Tibial artery (tissue), 4 donors: ENCODE measurements around the gene MSGN1.

ENCODE experiments used
- DNase-seq, 2 donors: peaks; one replicate each; pipeline ENCODE4 v3.0.0-alpha.2; 2019
- H3K27ac ChIP-seq, 2 donors: fragments of 200-600 bp; sonication (generic) in 1 of 2; 1 replicate in 1 of 2; 2 replicates in 1 of 2; pipeline ENCODE4 v1.5.1; 2018 to 2019; ENCODE audit warnings: mild to moderate bottlenecking in 1 of 2
- H3K27me3 ChIP-seq, 2 donors: fragments of 200-600 bp; sonication (generic) in 1 of 2; one replicate each; pipeline versions ENCODE4 v1.5.1 to v1.6.0; 2016 to 2019
- H3K36me3 ChIP-seq, 3 donors: fragments of 200-600 bp; sonication (generic) in 2 of 3; one replicate each; pipeline ENCODE4 v1.5.1; 2016 to 2019; ENCODE audit warnings: mild to moderate bottlenecking in 2 of 3
- H3K4me1 ChIP-seq, 4 donors: fragments of 200-600 bp; sonication (generic) in 2 of 4; 1 replicate in 3 of 4; 2 replicates in 1 of 4; pipeline ENCODE4 v1.5.1; 2016 to 2019
- H3K4me3 ChIP-seq, 2 donors: fragments of 200-600 bp; sonication (generic) in 1 of 2; 1 replicate in 1 of 2; 2 replicates in 1 of 2; pipeline ENCODE4 v1.5.1; 2018 to 2019; ENCODE audit warnings: mild to moderate bottlenecking in 2 of 2
- H3K9me3 ChIP-seq, 3 donors: fragments of 200-600 bp; sonication (generic) in 1 of 3; one replicate each; pipeline ENCODE4 v1.5.1; 2016 to 2019
- CTCF ChIP-seq, 2 experiments: fragments of 200-600 bp in 1 of 2; fragments of 450-650 bp in 1 of 2; IDR thresholded peaks; one replicate each; pipeline ENCODE4 v1.5.1; 2017 to 2019; ENCODE audit warnings: antibody characterized with exemption in 2 of 2, mild to moderate bottlenecking in 1 of 2, moderate library complexity in 1 of 2
- intact Hi-C: fragments of 100-400 bp; cut with DNase I; formaldehyde crosslinking; loops from one replicate; pipeline ENCODE4 v1.15.0; 2023; ENCODE audit warnings: low total_unique reads

Gene MSGN1

GRCh38 chr2:17799301-17800120 lies 16.7 kb upstream of the MSGN1 start:
- Histone ChIP-seq H3K4me1 (no peaks in the 10 kb centered on the region), H3K9me3 (no peaks in the 10 kb centered on the region), H3K4me3 (no peak overlapping the region), H3K27me3 (peaks cover 0 to 2% of the 10 kb centered on the region in 2 donors), H3K36me3 (no peaks in the 10 kb centered on the region), H3K27ac (no peak overlapping the region)
- DNase-seq, result no peak
- TF ChIP-seq CTCF (IDR thresholded peaks at IDR 0.05), result no peak
- intact Hi-C loops, result no loop called here

DNA sequence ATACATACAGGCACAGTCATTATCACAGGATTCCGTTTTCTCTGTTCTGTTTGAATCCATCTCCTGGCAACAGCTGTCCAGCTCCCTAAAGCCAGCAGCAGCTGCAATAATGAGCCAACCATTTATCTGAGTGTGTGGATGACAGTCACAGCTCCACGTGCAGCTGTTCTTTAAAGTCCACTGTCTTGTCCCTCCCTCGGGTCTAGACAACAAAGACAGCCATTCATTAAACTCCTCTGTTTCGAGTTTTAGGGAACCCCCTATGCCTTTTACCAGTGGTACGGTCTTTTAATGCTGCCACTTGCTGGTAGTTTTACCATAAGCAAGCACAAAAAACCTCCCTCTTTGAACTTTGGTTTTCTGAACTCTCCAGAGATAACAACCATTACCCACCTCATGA lies 16.0 kb upstream of the MSGN1 start:
- TF ChIP-seq CTCF (IDR thresholded peaks at IDR 0.05), result no peak
- intact Hi-C loops, result no loop called here
- Histone ChIP-seq H3K27ac (no peak overlapping the region), H3K4me3 (no peak overlapping the region), H3K4me1 (no peaks in the 10 kb centered on the region), H3K36me3 (no peaks in the 10 kb centered on the region), H3K27me3 (peaks cover 0 to 2% of the 10 kb centered on the region in 2 donors), H3K9me3 (no peaks in the 10 kb centered on the region)
- no peak for DNase-seq

DNA sequence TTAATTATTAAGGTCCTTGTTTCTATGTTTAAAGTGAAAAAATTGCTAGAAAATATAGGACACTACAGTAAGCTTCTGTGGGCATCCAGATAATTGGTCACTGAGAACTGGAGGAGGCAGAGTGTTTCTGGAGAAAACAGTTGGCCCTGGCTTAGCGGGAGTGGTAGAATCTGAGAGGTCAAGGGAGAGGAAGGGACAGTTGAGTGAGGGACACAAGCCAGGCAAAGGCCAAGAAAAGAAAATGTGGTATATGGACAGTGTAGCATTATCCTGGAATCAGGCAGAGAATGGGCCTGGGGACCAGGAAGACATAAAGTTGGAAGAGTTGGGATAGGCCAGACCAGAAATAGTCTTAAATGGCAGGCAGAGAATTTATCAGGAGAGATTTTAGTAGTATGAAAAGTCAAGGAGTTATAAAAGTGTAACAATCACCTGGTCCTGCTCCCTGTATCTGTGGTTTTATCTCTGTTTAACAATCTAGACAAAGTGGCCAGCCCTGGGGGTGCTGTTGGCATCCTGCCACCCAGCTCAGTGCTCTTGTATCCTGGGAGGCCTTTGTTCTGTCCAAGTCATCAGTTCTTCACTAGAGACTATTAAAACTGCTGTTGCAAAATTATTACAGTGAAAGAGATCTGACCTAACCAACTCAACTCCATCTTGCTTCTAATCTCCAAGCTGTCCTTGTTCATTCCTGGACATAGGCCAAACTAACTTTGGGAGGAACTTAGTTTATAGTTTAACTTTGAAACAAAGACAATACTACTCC lies 15.4 kb upstream of the MSGN1 start:
- Histone ChIP-seq H3K9me3 (no peaks in the 10 kb centered on the region), H3K36me3 (no peaks in the 10 kb centered on the region), H3K27me3 (peaks cover 0 to 2% of the 10 kb centered on the region in 2 donors), H3K4me3 (no peak overlapping the region), H3K4me1 (no peaks in the 10 kb centered on the region), H3K27ac (no peak overlapping the region)
- TF ChIP-seq CTCF (IDR thresholded peaks at IDR 0.05), result no peak
- DNase-seq, result no peak
- intact Hi-C loops, result no loop called here

GRCh38 chr2:17803497-17803896 lies 12.8 kb upstream of the MSGN1 start:
- Histone ChIP-seq H3K4me1 (no peaks in the 10 kb centered on the region), H3K4me3 (no peak overlapping the region), H3K27ac (no peak overlapping the region), H3K36me3 (no peaks in the 10 kb centered on the region), H3K27me3 (peaks cover 0 to 2% of the 10 kb centered on the region in 2 donors), H3K9me3 (no peaks in the 10 kb centered on the region)
- DNase-seq, result no peak
- intact Hi-C loops, result no loop called here
- TF ChIP-seq CTCF (IDR thresholded peaks at IDR 0.05), result no peak

- intact Hi-C loops, result no loop called here
- Histone ChIP-seq H3K36me3 (no peaks in the 10 kb centered on the region), H3K27ac (no peak overlapping the region), H3K9me3 (no peaks in the 10 kb centered on the region), H3K27me3 (peaks cover 0 to 2% of the 10 kb centered on the region in 2 donors), H3K4me1 (no peaks in the 10 kb centered on the region), H3K4me3 (no peak overlapping the region)
- DNase-seq, result no peak
- TF ChIP-seq CTCF (IDR thresholded peaks at IDR 0.05), result no peak
Observed at GRCh38 chr2:17804358-17804757, 11.9 kb upstream of the MSGN1 start.
